SK-N-SH (cell line): ENCODE measurements around the gene LAMB1. TPM values are rescaled to one million over a fixed set of nuclear protein-coding genes. Genes with fewer than 3 reads are reported as not detected.
A peak's percentile ranks its signal among the peaks of the same experiment; 100 is the strongest.

ENCODE experiments used
- CTCF ChIA-PET: fragments of 300-600, 350-600 bp; formaldehyde crosslinking; extraction: SDS; loops from one replicate; lab custom pipeline; 2021; lab: Yijun Ruan, JAX
- POLR2A ChIA-PET: fragments of 350-600 bp; sonication (Branson Sonifier 250); formaldehyde crosslinking; extraction: SDS; loops from one replicate; lab custom pipeline; 2020; ENCODE audit warnings: antibody characterized with exemption, inconsistent platforms; lab: Yijun Ruan, JAX
- DNase-seq: peaks from one replicate; pipeline ENCODE4 v3.0.0; 2012
- H2AFZ ChIP-seq: fragments of 200-600 bp; sonication (generic); 2 replicates; pipeline ENCODE4 v1.8.1; 2016; ENCODE audit warnings: antibody characterized with exemption, mild to moderate bottlenecking, low read depth
- H3F3A ChIP-seq: fragments of 200-600 bp; sonication (generic); replicated peaks from 2 replicates; pipeline ENCODE3; 2016; ENCODE audit warnings: antibody characterized with exemption, mild to moderate bottlenecking; ENCODE audit not compliant: insufficient read depth
- H3K27ac ChIP-seq, 2 experiments: fragments of 200-500 bp in 1 of 2; fragments of 200-600 bp in 1 of 2; sonication (Bioruptor generic) in 1 of 2; sonication (generic), shearing (Covaris generic) in 1 of 2; 2 replicates each; pipeline versions ENCODE4 v1.5.1 to v1.6.1; 2014 to 2016; ENCODE audit warnings: low read depth in 2 of 2, inconsistent platforms in 1 of 2, low read length in 1 of 2, mild to moderate bottlenecking in 1 of 2, mixed read lengths in 1 of 2
- H3K27me3 ChIP-seq: fragments of 200-600 bp; sonication (generic), shearing (Covaris generic); 2 replicates; pipeline ENCODE4 v1.6.1; 2016; ENCODE audit warnings: mixed run types; ENCODE audit not compliant: insufficient read depth
- H3K36me3 ChIP-seq, 2 experiments: fragments of 200-500 bp in 1 of 2; fragments of 200-600 bp in 1 of 2; sonication (Bioruptor generic) in 1 of 2; sonication (generic) in 1 of 2; replicated peaks in 1 of 2; 2 replicates each; pipeline versions ENCODE3 to v1.5.1; 2014 to 2016; ENCODE audit warnings: low read length in 1 of 2, mild to moderate bottlenecking in 1 of 2; ENCODE audit not compliant: insufficient read depth in 2 of 2, control insufficient read depth in 1 of 2
- H3K4me1 ChIP-seq, 2 experiments: fragments of 200-500 bp in 1 of 2; fragments of 200-600 bp in 1 of 2; sonication (Bioruptor generic) in 1 of 2; sonication (generic), shearing (Covaris generic) in 1 of 2; 2 replicates each; pipeline versions ENCODE4 v1.5.1 to v1.6.1; 2014 to 2016; ENCODE audit warnings: low read depth in 1 of 2, low read length in 1 of 2, mixed run types in 1 of 2; ENCODE audit not compliant: insufficient read depth in 2 of 2, control insufficient read depth in 1 of 2
- H3K4me2 ChIP-seq: fragments of 200-600 bp; sonication (generic), shearing (Covaris generic); 2 replicates; pipeline ENCODE4 v1.6.1; 2017; ENCODE audit warnings: mixed run types
- H3K4me3 ChIP-seq, 2 experiments: fragments of 200-500 bp in 1 of 2; fragments of 200-600 bp in 1 of 2; sonication (Bioruptor generic) in 1 of 2; sonication (generic), shearing (Covaris generic) in 1 of 2; 2 replicates each; pipeline versions ENCODE4 v1.5.1 to v1.8.1; 2014 to 2016; ENCODE audit warnings: low read depth in 2 of 2, inconsistent platforms in 1 of 2, low read length in 1 of 2, mild to moderate bottlenecking in 1 of 2, mixed read lengths in 1 of 2, moderate library complexity in 1 of 2
- H3K79me2 ChIP-seq: fragments of 200-600 bp; sonication (generic); 2 replicates; pipeline ENCODE4 v1.8.1; 2017; ENCODE audit warnings: mild to moderate bottlenecking; ENCODE audit not compliant: insufficient read depth
- H3K9ac ChIP-seq: fragments of 200-600 bp; sonication (generic); 2 replicates; pipeline ENCODE4 v1.6.1; 2017; ENCODE audit warnings: mixed run types
- H3K9me2 ChIP-seq: fragments of 200-600 bp; sonication (generic); 2 replicates; pipeline ENCODE4 v1.6.1; 2017; ENCODE audit warnings: mixed run types
- H3K9me3 ChIP-seq: fragments of 200-600 bp; sonication (generic); 2 replicates; pipeline ENCODE4 v1.6.1; 2017; ENCODE audit warnings: mixed run types, mild to moderate bottlenecking, moderate library complexity
- H4K20me1 ChIP-seq: fragments of 200-600 bp; sonication (generic); 2 replicates; pipeline ENCODE4 v1.6.1; 2017; ENCODE audit warnings: mild to moderate bottlenecking, mixed run types; ENCODE audit not compliant: insufficient read depth
- CHD2 ChIP-seq: fragments of 150-350 bp; IDR thresholded peaks from 2 replicates; pipeline ENCODE4 v1.6.1; 2018; ENCODE audit warnings: low read length; ENCODE audit not compliant: partially characterized antibody
- CTCF ChIP-seq: fragments of 200-600 bp; sonication (generic); IDR thresholded peaks from 2 replicates; pipeline ENCODE4 v1.6.1; 2017; ENCODE audit warnings: antibody characterized with exemption, mild to moderate bottlenecking, moderate library complexity
- ELF1 ChIP-seq: IDR thresholded peaks from 2 replicates; pipeline ENCODE4 v1.4.0; 2012
- FOSL2 ChIP-seq: IDR thresholded peaks from 2 replicates; pipeline ENCODE4 v1.4.0; 2012; ENCODE audit warnings: low read depth, mild to moderate bottlenecking, moderate library complexity, borderline replicate concordance
- FOXM1 ChIP-seq: IDR thresholded peaks from 2 replicates; pipeline ENCODE4 v1.4.0; 2012; ENCODE audit warnings: low read depth, mild to moderate bottlenecking
- GABPA ChIP-seq: IDR thresholded peaks from 2 replicates; pipeline ENCODE4 v1.4.0; 2012; ENCODE audit warnings: low read depth, mild to moderate bottlenecking
- JUND ChIP-seq: IDR thresholded peaks from 2 replicates; pipeline ENCODE4 v1.4.0; 2012
- MXI1 ChIP-seq: IDR thresholded peaks from 2 replicates; pipeline ENCODE4 v1.6.1; 2012; ENCODE audit warnings: mild to moderate bottlenecking, low read depth, low read length, improper control_type of control experiment
- NFIC ChIP-seq: IDR thresholded peaks from 2 replicates; pipeline ENCODE4 v1.4.0; 2012; ENCODE audit warnings: borderline replicate concordance
- RFX5 ChIP-seq: IDR thresholded peaks from 2 replicates; pipeline ENCODE4 v1.6.1; 2012; ENCODE audit warnings: mild to moderate bottlenecking, improper control_type of control experiment, low read length
- TAF1 ChIP-seq: IDR thresholded peaks from 2 replicates; pipeline ENCODE4 v1.6.1; 2012; ENCODE audit warnings: low read depth, mild to moderate bottlenecking, low read length, moderate library complexity, borderline replicate concordance
- USF1 ChIP-seq: IDR thresholded peaks from 2 replicates; pipeline ENCODE4 v1.4.0; 2012; ENCODE audit warnings: low read depth, borderline replicate concordance
- YY1 ChIP-seq: IDR thresholded peaks from 2 replicates; pipeline ENCODE4 v1.4.0; 2012; ENCODE audit warnings: low read depth, mild to moderate bottlenecking
- ZBTB33 ChIP-seq: IDR thresholded peaks from 2 replicates; pipeline ENCODE4 v1.4.0; 2012; ENCODE audit warnings: low read depth, borderline replicate concordance
- WGBS: methylation state at CpG from one replicate; pipeline ENCODE4 v1.1.6; 2017; ENCODE audit warnings: low lambda C conversion rate; 5-methylcytosine and 5-hydroxymethylcytosine counted together
- polyA plus RNA-seq, 3 experiments: library from polyadenylated mRNA; depleted of rRNA; stranded (reverse); fragments of >200 nt; gene quantifications; 2 replicates each; pipeline ENCODE4 v1.2.3, GENCODE V29; 2012
- TF ChIP-seq, protein P1 (sequence below): fragments of 150-350 bp; IDR thresholded peaks from 2 replicates; pipeline ENCODE4 v1.6.1; 2016; ENCODE audit warnings: mild to moderate bottlenecking, low read depth, low read length

The LAMB1 gene
- polyA plus RNA-seq, 1 of the 3 experiments (the other 2 are of a cell fraction), result 435 TPM

DNA sequence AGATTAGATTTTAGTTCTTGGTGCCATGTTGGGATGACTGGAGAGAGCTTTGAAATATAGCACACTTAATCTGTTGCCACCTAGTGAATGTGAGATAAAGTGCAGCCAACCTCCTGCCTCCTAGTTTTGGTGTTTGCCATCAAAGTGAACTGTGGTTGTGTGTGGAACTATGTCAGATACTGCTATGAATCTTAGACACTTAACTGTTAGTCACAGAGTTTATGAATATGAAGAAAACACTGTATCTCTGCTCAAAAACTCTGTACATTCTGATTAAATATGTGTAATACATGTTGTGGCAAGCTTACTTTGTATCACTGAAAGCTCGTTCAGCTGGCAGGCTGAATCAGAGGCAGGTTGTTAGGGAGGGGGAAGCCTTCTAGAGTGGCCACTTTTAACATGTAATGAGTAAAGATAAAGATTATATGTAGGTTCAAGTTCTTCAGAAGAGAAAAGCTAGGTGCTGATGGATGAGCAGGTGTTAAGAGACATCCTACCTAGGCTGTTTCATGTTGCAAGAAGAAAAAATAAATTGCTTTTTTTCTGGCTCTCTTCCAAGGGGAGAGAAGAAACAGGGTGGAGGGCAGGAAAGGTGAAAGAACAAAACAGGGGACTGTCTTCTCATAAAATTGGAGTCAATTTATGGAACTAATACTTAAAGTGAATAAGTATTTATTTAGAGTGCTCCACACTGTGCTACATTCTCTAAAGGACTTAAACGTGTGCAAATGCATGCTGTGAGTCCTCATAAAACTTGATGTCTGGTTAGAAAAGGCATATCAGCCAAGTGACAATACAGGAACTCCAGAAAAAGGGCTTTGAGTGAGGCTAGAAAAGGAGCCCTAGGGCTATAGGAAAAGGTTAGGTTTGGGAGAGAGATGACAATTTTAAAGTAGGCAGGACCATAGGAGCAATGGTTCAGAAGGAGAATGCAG is 14.1 kb upstream of the LAMB1 start (continued):
- peak; percentile 73 for TF ChIP-seq CTCF
- TF ChIP-seq RFX5, result no peak
- no peak for TF ChIP-seq CHD2
- no peak for TF ChIP-seq ZBTB33
- TF ChIP-seq ELF1, result no peak
- TF ChIP-seq, protein P1, sequence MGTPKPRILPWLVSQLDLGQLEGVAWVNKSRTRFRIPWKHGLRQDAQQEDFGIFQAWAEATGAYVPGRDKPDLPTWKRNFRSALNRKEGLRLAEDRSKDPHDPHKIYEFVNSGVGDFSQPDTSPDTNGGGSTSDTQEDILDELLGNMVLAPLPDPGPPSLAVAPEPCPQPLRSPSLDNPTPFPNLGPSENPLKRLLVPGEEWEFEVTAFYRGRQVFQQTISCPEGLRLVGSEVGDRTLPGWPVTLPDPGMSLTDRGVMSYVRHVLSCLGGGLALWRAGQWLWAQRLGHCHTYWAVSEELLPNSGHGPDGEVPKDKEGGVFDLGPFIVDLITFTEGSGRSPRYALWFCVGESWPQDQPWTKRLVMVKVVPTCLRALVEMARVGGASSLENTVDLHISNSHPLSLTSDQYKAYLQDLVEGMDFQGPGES, result no peak
- no peak for TF ChIP-seq TAF1
- no peak for TF ChIP-seq JUND
- TF ChIP-seq FOSL2, result peak; percentile 26; the same call in 1 of the 2 replicates
- TF ChIP-seq YY1, result no peak; the same call in 1 of the 2 replicates

GRCh38 chr7:108015740-108016139 is 12.8 kb upstream of the LAMB1 start:
- no peak overlapping the region for H3K4me3 ChIP-seq
- peaks cover 9 to 43% of the 10 kb centered on the region in 2 experiments for H3K4me1 ChIP-seq
- no peak overlapping the region for H2AFZ ChIP-seq
- peaks cover 46% of the 10 kb centered on the region for H3F3A ChIP-seq
- H4K20me1 ChIP-seq, result no peaks in the 10 kb centered on the region
- H3K79me2 ChIP-seq, result no peaks in the 10 kb centered on the region
- peak overlapping the region; percentile 53; the same call in 1 of the 2 replicates for H3K9ac ChIP-seq
- peak overlapping the region in 1 of 2 experiments; percentile 95; a peak in 2 of 4 replicates for H3K27ac ChIP-seq
- TF ChIP-seq USF1 (no peak), GABPA (no peak), NFIC (no peak), FOXM1 (no peak), MXI1 (no peak)
- H3K9me2 ChIP-seq, result no peaks in the 10 kb centered on the region
- H3K36me3 ChIP-seq, result no peaks in the 10 kb centered on the region
- no peaks in the 10 kb centered on the region for H3K9me3 ChIP-seq
- no peaks in the 10 kb centered on the region for H3K27me3 ChIP-seq
- CTCF ChIA-PET, result interaction anchor here (1.0 to 5.6 kb wide), 19 partner anchors 10 to 141 kb away, joined by 3 to 32 read pairs (median 6); partner anchors contain the start of gene LAMB1
- peak overlapping the region; percentile 54 for H3K4me2 ChIP-seq
- 72% methylated on average over 2 of the region's 2 CpGs for WGBS
- POLR2A ChIA-PET, result interaction anchor here (1.1 to 1.8 kb wide), 2 partner anchors 13 to 14 kb away, joined by 3 to 5 read pairs; partner anchors contain the start of gene LAMB1
- no peak for DNase-seq
